CD4-positive, alpha-beta T cell treated with Interleukin-15 for 1 hour (primary cell): ENCODE measurements around the gene KRTAP5-5.
"Not testable (repeated sequence)": the region's sequence is repeated elsewhere in the genome, so short reads cannot be mapped to it uniquely, and the experiment has no call there.

ENCODE experiments used
- DNase-seq: peaks from one replicate; pipeline ENCODE4 v3.0.0-alpha.2; 2020

Gene KRTAP5-5

GRCh38 chr11:1607901-1608300, 21.7 kb upstream of the KRTAP5-5 start:
- DNase-seq = not testable (repeated sequence)

- no peak for DNase-seq
These were observed 21.2 kb upstream of the KRTAP5-5 start, which contains the start of gene KRTAP5-3 for GRCh38 chr11:1608363-1608762. TSS of gene KRTAP5-3 (minus strand) at chr11:1608463. CDS start at chr11:1608385, 78 bp downstream.

- DNase-seq = no peak
These were observed 11.3 kb upstream of the KRTAP5-5 start for GRCh38 chr11:1618231-1618630.

GRCh38 chr11:1619449-1619848, 10.1 kb upstream of the KRTAP5-5 start:
- no peak for DNase-seq

- no peak for DNase-seq
These were observed 7.5 kb upstream of the KRTAP5-5 start, which contains the start of gene KRTAP5-4 for GRCh38 chr11:1622086-1622485. TSS of gene KRTAP5-4 (minus strand) at chr11:1622138. CDS start at chr11:1622093, 45 bp downstream.

GRCh38 chr11:1623716-1624115, 5.9 kb upstream of the KRTAP5-5 start:
- DNase-seq = no peak

- no peak for DNase-seq
These were observed 5.0 kb upstream of the KRTAP5-5 start for GRCh38 chr11:1624621-1625020.

- no peak for DNase-seq
These were observed 4.0 kb upstream of the KRTAP5-5 start for GRCh38 chr11:1625541-1625940.

- peak; percentile 45 for DNase-seq
These were observed 859 bp upstream of the KRTAP5-5 start for GRCh38 chr11:1628506-1629325.

GRCh38 chr11:1630271-1630670, 696 bp downstream of the KRTAP5-5 start:
- DNase-seq = no peak

- DNase-seq = no peak
These were observed 1.5 kb downstream of the KRTAP5-5 start for GRCh38 chr11:1631066-1631568.

GRCh38 chr11:1632053-1632714, 2.6 kb downstream of the KRTAP5-5 start:
- DNase-seq = no peak

- no peak for DNase-seq
These were observed 4.3 kb downstream of the KRTAP5-5 start for GRCh38 chr11:1633864-1634263.

- DNase-seq = no peak
These were observed 6.8 kb downstream of the KRTAP5-5 start for GRCh38 chr11:1636291-1636950.

GRCh38 chr11:1637628-1638027, 8.1 kb downstream of the KRTAP5-5 start:
- DNase-seq = no peak

- DNase-seq = no peak
These were observed 8.8 kb downstream of the KRTAP5-5 start for GRCh38 chr11:1638344-1638743.

GRCh38 chr11:1639102-1639620, 9.6 kb downstream of the KRTAP5-5 start:
- DNase-seq = no peak

- DNase-seq = no peak
These were observed 10.1 kb downstream of the KRTAP5-5 start for GRCh38 chr11:1639666-1640065.

GRCh38 chr11:1640076-1640946, 10.7 kb downstream of the KRTAP5-5 start:
- DNase-seq = no peak

- DNase-seq = no peak
These were observed 11.5 kb downstream of the KRTAP5-5 start for GRCh38 chr11:1641096-1641495.

GRCh38 chr11:1642288-1643145, 12.9 kb downstream of the KRTAP5-5 start:
- no peak for DNase-seq
